ENCODE results near the gene AHDC1. TPM values are rescaled to one million over a fixed set of nuclear protein-coding genes. Genes with fewer than 3 reads are reported as not detected.

Gene AHDC1
- total and polyA plus RNA-seq, 9 of the 15 experiments (the other 6 are each of a cell fraction or from before 2014, with no cell fraction given): 0.21 to 36.4 (median 4.7) TPM

DNA sequence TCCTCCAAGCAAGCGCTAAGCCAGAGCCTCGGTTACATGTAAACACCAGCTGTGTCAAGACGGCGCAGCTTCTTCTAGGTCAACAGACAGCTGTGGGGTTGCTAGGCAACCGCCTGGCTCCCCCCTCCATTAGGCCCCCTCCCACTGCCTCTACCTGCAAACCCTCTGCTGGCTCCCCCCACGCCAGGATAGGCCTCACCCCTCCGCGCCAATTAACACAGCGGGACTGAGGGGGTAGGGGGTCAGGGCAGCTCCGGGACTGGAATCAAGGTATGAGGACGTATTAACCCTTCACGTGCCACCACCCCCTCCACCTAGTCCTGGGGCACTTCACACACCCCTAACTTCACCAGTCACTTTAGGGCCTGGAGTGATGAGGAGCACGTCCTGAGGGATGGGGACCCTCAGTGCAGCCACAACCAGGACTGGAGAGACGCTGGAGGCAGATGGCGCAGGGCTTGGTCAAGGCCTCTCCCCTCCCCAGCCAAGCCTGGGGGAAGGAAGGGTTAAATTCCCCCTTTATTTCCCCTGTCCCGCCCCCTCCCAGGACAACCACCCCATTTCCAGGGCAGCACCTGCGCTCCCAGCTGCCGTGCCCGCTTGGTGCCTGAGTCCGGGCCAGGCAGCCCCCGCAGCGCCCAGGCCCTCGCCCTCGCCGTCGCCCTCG is 76.6 kb downstream of the AHDC1 start (continued):
- TF ChIP-seq, protein P1, sequence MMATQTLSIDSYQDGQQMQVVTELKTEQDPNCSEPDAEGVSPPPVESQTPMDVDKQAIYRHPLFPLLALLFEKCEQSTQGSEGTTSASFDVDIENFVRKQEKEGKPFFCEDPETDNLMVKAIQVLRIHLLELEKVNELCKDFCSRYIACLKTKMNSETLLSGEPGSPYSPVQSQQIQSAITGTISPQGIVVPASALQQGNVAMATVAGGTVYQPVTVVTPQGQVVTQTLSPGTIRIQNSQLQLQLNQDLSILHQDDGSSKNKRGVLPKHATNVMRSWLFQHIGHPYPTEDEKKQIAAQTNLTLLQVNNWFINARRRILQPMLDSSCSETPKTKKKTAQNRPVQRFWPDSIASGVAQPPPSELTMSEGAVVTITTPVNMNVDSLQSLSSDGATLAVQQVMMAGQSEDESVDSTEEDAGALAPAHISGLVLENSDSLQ (IDR thresholded peaks at IDR 0.05): peak; percentile 63
- TF ChIP-seq, protein P2, sequence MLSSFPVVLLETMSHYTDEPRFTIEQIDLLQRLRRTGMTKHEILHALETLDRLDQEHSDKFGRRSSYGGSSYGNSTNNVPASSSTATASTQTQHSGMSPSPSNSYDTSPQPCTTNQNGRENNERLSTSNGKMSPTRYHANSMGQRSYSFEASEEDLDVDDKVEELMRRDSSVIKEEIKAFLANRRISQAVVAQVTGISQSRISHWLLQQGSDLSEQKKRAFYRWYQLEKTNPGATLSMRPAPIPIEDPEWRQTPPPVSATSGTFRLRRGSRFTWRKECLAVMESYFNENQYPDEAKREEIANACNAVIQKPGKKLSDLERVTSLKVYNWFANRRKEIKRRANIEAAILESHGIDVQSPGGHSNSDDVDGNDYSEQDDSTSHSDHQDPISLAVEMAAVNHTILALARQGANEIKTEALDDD (IDR thresholded peaks at IDR 0.05): no peak
- TF ChIP-seq BCL6 (CRISPR knock-in tag; IDR thresholded peaks at IDR 0.05) (no peak), ZBTB17 (CRISPR knock-in tag; IDR thresholded peaks at IDR 0.05) (no peak), KAT2B (IDR thresholded peaks at IDR 0.05; ENCODE audit: low read depth, low read length) (no peak), FOXP1 (CRISPR knock-in tag; IDR thresholded peaks at IDR 0.05) (0 out of 2 replicates have a peak, but pooled peaks have one; percentile 75), DACH1 (IDR thresholded peaks at IDR 0.05; ENCODE audit: partially characterized antibody) (peak; percentile 97), U2AF1 (optimal IDR thresholded peaks at IDR 0.05; ENCODE audit: low read depth, low read length) (no peak), KDM5B (IDR thresholded peaks at IDR 0.05; ENCODE audit: insufficient replicate concordance, low read depth, low read length) (no peak), CREB1 (IDR thresholded peaks at IDR 0.05) (peak; percentile 26; the same call in 1 of the 2 replicates), CREB1 (CRISPR knock-in tag; IDR thresholded peaks at IDR 0.05) (no peak), SMC3 (conservative IDR thresholded peaks at IDR 0.05; ENCODE audit: insufficient read depth, low read depth, low read length) (0 out of 2 replicates have a peak, but pooled peaks have one; percentile 13), RB1 (IDR thresholded peaks at IDR 0.05; ENCODE audit: low read depth) (0 out of 2 replicates have a peak, but pooled peaks have one; percentile 17), MAZ (CRISPR knock-in tag; conservative IDR thresholded peaks at IDR 0.05 in 1 of 2, IDR thresholded peaks at IDR 0.05 in 1 of 2) (peak; percentile 39 to 44; a peak in 1 of 4 replicates), TBP (optimal IDR thresholded peaks at IDR 0.05; ENCODE audit: low read depth, low read length) (no peak), ZFX (CRISPR knock-in tag; IDR thresholded peaks at IDR 0.05) (0 out of 2 replicates have a peak, but pooled peaks have one; percentile 9), TRIM28 (IDR thresholded peaks at IDR 0.05) (0 out of 2 replicates have a peak, but pooled peaks have one; percentile 9), SNRNP70 (optimal IDR thresholded peaks at IDR 0.05; ENCODE audit: low read depth, low read length) (no peak), ZBED1 (IDR thresholded peaks at IDR 0.05) (no peak), MTA2 (IDR thresholded peaks at IDR 0.05; ENCODE audit: low read depth) (peak; percentile 30; the same call in 1 of the 2 replicates), CC2D1A (IDR thresholded peaks at IDR 0.05) (no peak), PHB (CRISPR knock-in tag; IDR thresholded peaks at IDR 0.05) (no peak), ARID2 (IDR thresholded peaks at IDR 0.05) (no peak), GABPB1 (CRISPR knock-in tag; IDR thresholded peaks at IDR 0.05) (peak; percentile 44; the same call in 1 of the 2 replicates)
- TF ChIP-seq, protein P3, sequence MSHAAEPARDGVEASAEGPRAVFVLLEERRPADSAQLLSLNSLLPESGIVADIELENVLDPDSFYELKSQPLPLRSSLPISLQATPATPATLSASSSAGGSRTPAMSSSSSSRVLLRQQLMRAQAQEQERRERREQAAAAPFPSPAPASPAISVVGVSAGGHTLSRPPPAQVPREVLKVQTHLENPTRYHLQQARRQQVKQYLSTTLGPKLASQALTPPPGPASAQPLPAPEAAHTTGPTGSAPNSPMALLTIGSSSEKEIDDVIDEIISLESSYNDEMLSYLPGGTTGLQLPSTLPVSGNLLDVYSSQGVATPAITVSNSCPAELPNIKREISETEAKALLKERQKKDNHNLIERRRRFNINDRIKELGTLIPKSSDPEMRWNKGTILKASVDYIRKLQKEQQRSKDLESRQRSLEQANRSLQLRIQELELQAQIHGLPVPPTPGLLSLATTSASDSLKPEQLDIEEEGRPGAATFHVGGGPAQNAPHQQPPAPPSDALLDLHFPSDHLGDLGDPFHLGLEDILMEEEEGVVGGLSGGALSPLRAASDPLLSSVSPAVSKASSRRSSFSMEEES (CRISPR knock-in tag; IDR thresholded peaks at IDR 0.05): no peak

All from K562 (cell line).